Measurements from ENCODE around the gene SH3D21. TPM values are rescaled to one million over a fixed set of nuclear protein-coding genes. Genes with fewer than 3 reads are reported as not detected.
A peak's percentile ranks its signal among the peaks of the same experiment; 100 is the strongest.

SH3D21 gene
- total RNA-seq: 2.9 and 4.6 TPM in 2 replicates
- polyA plus RNA-seq: 2.6 and 4.7 TPM in 2 replicates

DNA sequence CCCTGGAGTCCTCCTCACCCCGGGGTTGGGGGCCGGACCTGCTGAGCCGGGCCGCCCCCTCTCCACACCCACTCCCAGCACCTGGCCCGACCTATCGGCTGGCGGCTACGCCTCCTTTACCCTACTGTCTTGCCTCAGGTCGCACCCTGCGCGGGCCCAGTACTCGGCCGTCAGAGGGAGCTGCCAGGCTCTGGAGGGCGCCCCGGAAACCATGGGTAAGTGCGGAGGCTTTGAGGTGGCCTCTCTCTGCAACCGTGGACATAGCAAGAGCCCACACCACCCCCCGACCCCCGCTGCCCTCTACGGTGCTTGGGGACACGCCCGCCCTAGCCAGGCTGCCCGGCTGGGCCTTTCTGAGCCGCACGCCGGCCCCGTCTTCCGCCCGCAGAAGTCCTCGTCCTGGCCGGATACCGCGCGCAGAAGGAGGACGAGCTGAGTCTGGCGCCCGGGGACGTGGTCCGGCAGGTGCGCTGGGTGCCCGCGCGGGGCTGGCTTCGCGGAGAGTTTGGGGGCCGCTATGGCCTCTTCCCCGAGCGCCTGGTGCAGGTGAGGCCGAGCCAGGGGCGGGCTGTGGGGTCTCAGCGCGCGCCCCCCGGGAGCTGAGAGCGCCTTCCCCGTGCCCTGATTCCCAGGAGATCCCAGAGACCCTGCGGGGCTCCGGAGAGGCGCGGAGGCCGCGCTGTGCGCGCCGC, at the start of gene SH3D21:
Gene SH3D21, plus strand, starts transcription at position 159 of the 692 bp plus-strand sequence. Its CDS starts 53 bp downstream, at position 212.
- Histone ChIP-seq H3K36me3 (replicated peaks; ENCODE audit: insufficient read depth, low read depth) (no peaks in the 10 kb centered on the region), H3K4me3 (peak within 1 kb of the TSS; percentile 35), H3K9me3 (ENCODE audit: low read depth) (no peaks in the 10 kb centered on the region), H3K27ac (peak within 1 kb of the TSS; percentile 93), H3K79me2 (no peaks in the 10 kb centered on the region), H3K4me1 (ENCODE audit: insufficient read depth) (peaks cover 10% of the 10 kb centered on the region), H3K4me2 (peak within 1 kb of the TSS; percentile 95), H2AFZ (peak within 1 kb of the TSS; percentile 49), H3K9me2 (replicated peaks; ENCODE audit: insufficient read depth) (no peaks in the 10 kb centered on the region), H4K20me1 (ENCODE audit: insufficient read depth, poor library complexity, severe bottlenecking) (no peaks in the 10 kb centered on the region), H3K27me3 (no peaks in the 10 kb centered on the region)
- WGBS (ENCODE audit: low lambda C conversion rate, missing lambda C conversion rate): 4% methylated on average over 57 of the region's 65 CpGs
- DNase-seq (ENCODE audit: low spot score): peak; percentile 85
- TF ChIP-seq, protein P1, sequence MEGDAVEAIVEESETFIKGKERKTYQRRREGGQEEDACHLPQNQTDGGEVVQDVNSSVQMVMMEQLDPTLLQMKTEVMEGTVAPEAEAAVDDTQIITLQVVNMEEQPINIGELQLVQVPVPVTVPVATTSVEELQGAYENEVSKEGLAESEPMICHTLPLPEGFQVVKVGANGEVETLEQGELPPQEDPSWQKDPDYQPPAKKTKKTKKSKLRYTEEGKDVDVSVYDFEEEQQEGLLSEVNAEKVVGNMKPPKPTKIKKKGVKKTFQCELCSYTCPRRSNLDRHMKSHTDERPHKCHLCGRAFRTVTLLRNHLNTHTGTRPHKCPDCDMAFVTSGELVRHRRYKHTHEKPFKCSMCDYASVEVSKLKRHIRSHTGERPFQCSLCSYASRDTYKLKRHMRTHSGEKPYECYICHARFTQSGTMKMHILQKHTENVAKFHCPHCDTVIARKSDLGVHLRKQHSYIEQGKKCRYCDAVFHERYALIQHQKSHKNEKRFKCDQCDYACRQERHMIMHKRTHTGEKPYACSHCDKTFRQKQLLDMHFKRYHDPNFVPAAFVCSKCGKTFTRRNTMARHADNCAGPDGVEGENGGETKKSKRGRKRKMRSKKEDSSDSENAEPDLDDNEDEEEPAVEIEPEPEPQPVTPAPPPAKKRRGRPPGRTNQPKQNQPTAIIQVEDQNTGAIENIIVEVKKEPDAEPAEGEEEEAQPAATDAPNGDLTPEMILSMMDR (IDR thresholded peaks at IDR 0.05; ENCODE audit: poor library complexity): peak; percentile 21
- TF ChIP-seq EZH2phosphoT487 (IDR thresholded peaks at IDR 0.05; ENCODE audit: low read depth, severe bottlenecking, unreplicated experiment): no peak

DNA sequence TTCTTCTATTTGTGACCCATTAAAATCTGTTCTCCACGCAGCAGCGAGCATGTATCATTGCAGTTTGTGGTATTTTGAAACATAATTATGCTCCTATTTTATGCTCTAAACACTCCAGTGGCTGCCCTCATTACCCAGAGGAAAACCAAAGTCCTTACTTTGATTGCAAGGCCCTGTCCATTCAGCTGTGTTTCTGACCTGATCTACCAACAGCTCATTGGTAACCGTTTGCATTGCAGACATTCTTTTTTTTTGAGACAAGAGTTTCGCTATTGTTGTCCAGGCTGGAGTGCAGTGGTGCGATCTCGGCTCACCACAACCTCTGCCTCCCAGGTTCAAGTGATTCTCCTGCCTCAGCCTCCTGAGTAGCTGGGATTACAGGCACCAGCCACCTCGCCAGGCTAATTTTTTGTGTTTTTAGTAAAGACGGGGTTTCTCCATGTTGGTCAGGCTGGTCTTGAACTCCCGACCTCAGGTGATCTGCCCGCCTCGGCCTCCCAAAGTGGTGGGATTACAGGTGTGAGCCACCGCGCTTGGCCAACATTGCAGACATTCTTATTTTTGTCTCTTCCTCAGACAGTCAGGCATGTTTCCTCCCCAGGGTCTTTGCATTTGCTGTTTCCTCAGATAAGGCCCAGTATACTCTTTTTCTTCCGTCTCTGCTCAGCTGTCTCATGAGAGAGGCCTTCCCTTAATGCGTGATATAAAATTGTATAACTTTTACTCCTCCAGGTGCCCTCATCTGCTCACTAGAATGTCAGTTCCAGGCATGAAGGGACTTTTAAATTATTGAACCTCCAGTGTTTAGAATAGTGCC, 49.4 kb upstream of the SH3D21 start:
- H3K79me2 ChIP-seq: peaks cover 98% of the 10 kb centered on the region

DNA sequence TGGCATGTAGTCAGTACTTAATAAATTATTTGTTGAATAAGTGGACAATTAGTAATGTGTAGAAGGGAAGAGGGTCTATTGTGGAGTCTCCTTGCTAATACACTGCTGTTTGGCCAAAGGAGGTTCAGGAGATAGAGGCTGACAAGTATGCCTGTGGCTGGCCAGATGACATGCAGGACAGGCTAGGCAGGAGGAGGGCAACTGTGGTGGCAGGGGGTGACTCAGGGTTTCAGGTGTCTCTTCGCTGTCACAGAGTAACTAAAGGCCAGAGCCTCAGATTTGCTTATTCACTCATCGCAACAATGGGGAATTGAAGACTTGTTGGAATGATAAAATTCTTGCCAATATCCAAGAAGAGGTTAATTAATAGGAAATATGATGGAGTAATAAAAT, 48.8 kb upstream of the SH3D21 start:
- no peak overlapping the region for H2AFZ ChIP-seq
- no peak overlapping the region for H3K27ac ChIP-seq
- TF ChIP-seq, protein P1 (IDR thresholded peaks at IDR 0.05; ENCODE audit: poor library complexity): no peak
- no peak for TF ChIP-seq EZH2 (IDR thresholded peaks at IDR 0.05; ENCODE audit: borderline replicate concordance)
- TF ChIP-seq EZH2phosphoT487 (IDR thresholded peaks at IDR 0.05; ENCODE audit: low read depth, severe bottlenecking, unreplicated experiment): no peak
- 87% methylated on average over 2 of the region's 2 CpGs for WGBS (ENCODE audit: low lambda C conversion rate, missing lambda C conversion rate)
- no peaks in the 10 kb centered on the region for H3K27me3 ChIP-seq
- H3K9me2 ChIP-seq (replicated peaks; ENCODE audit: insufficient read depth): no peaks in the 10 kb centered on the region
- no peak overlapping the region for H3K4me2 ChIP-seq
- peaks cover 20% of the 10 kb centered on the region for H3K4me1 ChIP-seq (ENCODE audit: insufficient read depth)
- H3K36me3 ChIP-seq (replicated peaks; ENCODE audit: insufficient read depth, low read depth): no peaks in the 10 kb centered on the region
- no peak overlapping the region for H3K4me3 ChIP-seq
- H3K79me2 ChIP-seq: peaks cover 98% of the 10 kb centered on the region
- no peaks in the 10 kb centered on the region for H3K9me3 ChIP-seq (ENCODE audit: low read depth)
- peaks cover 81% of the 10 kb centered on the region for H4K20me1 ChIP-seq (ENCODE audit: insufficient read depth, poor library complexity, severe bottlenecking)
- DNase-seq (ENCODE audit: low spot score): no peak

More for the DNA sequence above, 49.4 kb upstream of the SH3D21 start:
- H3K27me3 ChIP-seq: no peaks in the 10 kb centered on the region
- 82% methylated on average over 15 of the region's 15 CpGs for WGBS (ENCODE audit: low lambda C conversion rate, missing lambda C conversion rate)
- DNase-seq (ENCODE audit: low spot score): no peak
- TF ChIP-seq EZH2 (IDR thresholded peaks at IDR 0.05; ENCODE audit: borderline replicate concordance) (no peak), EZH2phosphoT487 (IDR thresholded peaks at IDR 0.05; ENCODE audit: low read depth, severe bottlenecking, unreplicated experiment) (no peak)
- TF ChIP-seq, protein P1 (IDR thresholded peaks at IDR 0.05; ENCODE audit: poor library complexity): no peak
- H2AFZ ChIP-seq: no peak overlapping the region
- no peaks in the 10 kb centered on the region for H3K36me3 ChIP-seq (replicated peaks; ENCODE audit: insufficient read depth, low read depth)
- no peak overlapping the region for H3K27ac ChIP-seq
- H3K9me2 ChIP-seq (replicated peaks; ENCODE audit: insufficient read depth): no peaks in the 10 kb centered on the region
- H3K4me3 ChIP-seq: no peak overlapping the region
- no peaks in the 10 kb centered on the region for H3K9me3 ChIP-seq (ENCODE audit: low read depth)
- no peak overlapping the region for H3K4me2 ChIP-seq
- H4K20me1 ChIP-seq (ENCODE audit: insufficient read depth, poor library complexity, severe bottlenecking): peaks cover 82% of the 10 kb centered on the region
- peaks cover 20% of the 10 kb centered on the region for H3K4me1 ChIP-seq (ENCODE audit: insufficient read depth)

Data from hepatocyte (in vitro differentiated cells).